CD4-positive, alpha-beta T cell treated with Interleukin-10 for 1 hour (primary cell): ENCODE data around the gene ACVRL1.

Experiments used
- DNase-seq: peaks from one replicate; pipeline ENCODE4 v3.0.0-alpha.2; 2020

The ACVRL1 gene

DNA sequence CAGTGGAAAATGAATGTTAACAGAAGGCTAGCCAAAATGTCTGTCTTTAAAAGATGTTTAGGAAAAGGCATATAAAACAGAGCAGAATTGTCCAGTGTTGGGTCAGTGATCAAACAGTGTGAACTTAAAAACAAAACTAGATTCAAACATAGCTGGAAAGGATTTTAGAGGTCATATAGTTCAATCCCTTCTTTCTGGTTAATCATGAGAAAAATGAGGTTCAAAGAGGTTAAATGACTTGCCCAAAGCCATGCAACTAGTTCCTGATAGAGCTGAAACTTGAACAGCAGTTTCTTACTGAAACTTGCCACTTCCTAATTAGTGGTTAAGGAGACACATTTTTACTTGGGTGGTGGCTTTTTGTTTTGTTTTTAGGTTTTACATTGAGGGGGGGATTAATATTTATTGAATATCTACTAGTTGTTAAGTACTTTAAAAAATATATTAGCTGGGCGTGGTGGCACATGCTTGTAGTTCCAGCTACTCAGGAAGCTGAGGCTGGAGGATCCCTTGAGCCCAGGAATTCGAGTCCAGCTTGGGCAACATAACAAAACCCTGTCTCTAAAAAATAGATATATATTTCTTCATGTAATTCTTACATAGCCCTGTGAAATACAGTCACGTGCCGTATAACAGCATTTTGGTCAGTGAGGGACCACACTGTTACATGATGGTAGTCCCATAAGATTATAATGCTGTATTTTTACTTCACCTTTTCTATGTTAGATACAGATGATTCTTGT, 64.5 kb downstream of the ACVRL1 start:
- DNase-seq = peak; percentile 27

DNA sequence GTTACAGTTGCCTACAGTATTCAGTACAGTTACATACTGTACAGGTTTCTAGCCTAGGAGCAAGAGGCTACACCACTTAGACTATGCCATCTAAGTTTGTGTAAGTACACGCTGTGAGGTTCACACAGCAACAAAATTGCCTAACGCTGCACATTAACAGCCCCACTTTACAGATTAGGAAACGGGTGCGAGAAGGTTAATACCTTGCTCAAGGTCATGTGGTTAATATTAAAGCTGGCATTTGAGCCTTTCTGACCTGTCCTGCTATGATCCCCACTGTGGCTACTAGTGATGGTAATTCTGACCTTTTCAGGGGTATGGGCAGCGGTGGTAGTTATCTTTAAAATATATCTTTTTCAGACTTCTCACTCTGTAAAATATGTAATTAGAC, 65.1 kb downstream of the ACVRL1 start:
- DNase-seq = no peak

DNA sequence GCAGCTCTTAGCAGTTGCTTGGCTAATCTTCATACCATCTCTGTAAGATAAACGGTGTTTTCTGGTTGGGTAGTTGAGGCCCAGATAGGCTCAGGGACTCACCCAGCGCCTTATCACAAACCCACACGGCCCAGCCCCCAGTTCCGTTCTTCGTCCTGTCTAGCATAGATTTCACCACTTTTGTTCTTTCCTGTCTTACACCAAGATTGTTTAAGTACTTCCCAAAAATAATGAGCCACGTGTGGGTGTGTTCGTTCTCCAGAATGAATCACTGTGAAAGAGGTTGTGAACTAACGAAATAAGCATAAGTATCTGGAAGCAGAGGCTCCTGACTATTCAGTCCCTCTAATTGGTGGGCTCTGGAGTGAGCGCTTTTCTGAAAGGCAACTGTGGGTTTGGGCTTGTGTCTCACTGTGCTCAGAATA, 65.6 kb downstream of the ACVRL1 start:
- peak; percentile 65 for DNase-seq
